ENCODE data around the gene DDX1. TPM values are rescaled to one million over a fixed set of nuclear protein-coding genes. Genes with fewer than 3 reads are reported as not detected.

The DDX1 gene
- total RNA-seq, 4 donors from 2014 or later: 58.3 to 90.5 (median 60.8) TPM

DNA sequence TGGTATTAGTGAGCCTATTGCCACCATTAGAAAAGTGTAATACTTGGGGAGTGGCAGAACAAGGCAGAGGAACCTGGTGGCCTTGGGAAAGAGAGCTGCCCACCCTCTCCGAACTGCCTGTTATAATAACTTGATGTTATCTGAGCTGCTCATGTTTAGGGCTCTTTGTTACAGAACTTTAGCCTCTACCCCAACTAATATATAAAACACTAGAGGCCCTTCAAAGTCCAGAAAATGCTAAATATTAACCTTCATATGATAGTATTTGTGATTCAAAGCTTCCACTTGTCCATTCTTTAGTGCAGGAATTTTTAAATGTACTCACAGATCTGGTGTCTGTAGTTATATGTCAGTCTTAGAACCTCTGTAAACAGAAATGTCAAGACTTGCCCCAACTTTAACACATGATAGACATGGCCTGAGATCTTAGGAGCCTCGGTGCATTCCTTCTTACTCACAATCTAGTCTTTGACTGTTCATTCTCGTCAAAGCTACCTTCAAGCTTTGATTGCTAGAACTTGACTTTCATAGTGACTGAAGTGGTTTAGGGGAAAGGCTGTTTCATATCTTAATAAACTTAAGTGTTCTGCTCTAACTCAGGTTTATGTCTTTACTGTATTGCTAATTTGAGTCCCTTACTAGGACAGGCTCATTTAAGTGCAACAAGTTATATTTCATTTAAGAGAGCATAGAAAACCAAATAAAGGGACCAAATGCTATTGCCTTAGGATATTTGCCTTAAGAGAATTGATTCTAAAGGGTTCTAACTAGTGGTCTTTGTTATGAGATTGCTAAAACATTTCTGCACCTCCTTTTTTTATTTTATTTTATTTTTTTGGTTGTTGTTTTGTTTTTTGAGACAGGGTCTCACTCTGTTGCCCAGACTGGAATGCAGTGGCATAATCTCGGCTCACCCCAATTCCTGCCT, 41.6 kb downstream of the DDX1 start:
- DNase-seq (ENCODE audit: extremely low spot score): no peak
- no peak overlapping the region for H3K4me3 ChIP-seq
- intact Hi-C loops (cut with DNase I): no loop called here
- peaks cover 14 to 79% (median 63%) of the 10 kb centered on the region in 4 donors for H3K36me3 ChIP-seq
- no peak overlapping the region for H3K27ac ChIP-seq (replicated peaks in 1 of 4)
- H3K9me3 ChIP-seq: no peaks in the 10 kb centered on the region
- TF ChIP-seq, protein P1, sequence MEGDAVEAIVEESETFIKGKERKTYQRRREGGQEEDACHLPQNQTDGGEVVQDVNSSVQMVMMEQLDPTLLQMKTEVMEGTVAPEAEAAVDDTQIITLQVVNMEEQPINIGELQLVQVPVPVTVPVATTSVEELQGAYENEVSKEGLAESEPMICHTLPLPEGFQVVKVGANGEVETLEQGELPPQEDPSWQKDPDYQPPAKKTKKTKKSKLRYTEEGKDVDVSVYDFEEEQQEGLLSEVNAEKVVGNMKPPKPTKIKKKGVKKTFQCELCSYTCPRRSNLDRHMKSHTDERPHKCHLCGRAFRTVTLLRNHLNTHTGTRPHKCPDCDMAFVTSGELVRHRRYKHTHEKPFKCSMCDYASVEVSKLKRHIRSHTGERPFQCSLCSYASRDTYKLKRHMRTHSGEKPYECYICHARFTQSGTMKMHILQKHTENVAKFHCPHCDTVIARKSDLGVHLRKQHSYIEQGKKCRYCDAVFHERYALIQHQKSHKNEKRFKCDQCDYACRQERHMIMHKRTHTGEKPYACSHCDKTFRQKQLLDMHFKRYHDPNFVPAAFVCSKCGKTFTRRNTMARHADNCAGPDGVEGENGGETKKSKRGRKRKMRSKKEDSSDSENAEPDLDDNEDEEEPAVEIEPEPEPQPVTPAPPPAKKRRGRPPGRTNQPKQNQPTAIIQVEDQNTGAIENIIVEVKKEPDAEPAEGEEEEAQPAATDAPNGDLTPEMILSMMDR (IDR thresholded peaks at IDR 0.05): no peak
- TF ChIP-seq POLR2A (IDR thresholded peaks at IDR 0.05; ENCODE audit: low read depth): no peak
- H3K4me1 ChIP-seq: peaks cover 15 to 42% (median 34%) of the 10 kb centered on the region in 4 donors
- WGBS: 90% methylated on average over 4 of the region's 4 CpGs
- no peaks in the 10 kb centered on the region for H3K27me3 ChIP-seq

DNA sequence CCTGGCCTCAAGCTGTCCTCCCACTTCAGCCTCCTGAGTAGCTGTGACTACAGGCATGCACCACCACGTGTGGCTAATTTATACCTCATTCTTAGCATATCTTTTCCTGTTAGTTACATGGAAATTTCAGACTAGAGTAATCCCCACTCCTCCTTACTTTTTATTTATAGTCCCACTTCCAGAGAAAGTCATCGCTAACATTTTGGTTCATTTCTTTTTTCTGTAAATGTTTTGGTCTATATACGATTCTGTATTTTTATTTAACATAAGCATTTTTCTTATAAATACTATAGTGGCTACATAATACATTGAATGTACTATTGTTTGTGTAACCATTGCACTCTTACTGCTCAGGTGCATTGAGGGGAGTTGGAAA, 42.3 kb downstream of the DDX1 start:
- peaks cover 21 to 44% (median 37%) of the 10 kb centered on the region in 4 donors for H3K4me1 ChIP-seq
- no peak overlapping the region for H3K4me3 ChIP-seq
- DNase-seq (ENCODE audit: extremely low spot score): no peak
- intact Hi-C loops (cut with DNase I): no loop called here
- WGBS: 82% methylated on average over 3 of the region's 3 CpGs
- H3K9me3 ChIP-seq: no peaks in the 10 kb centered on the region
- H3K27ac ChIP-seq (replicated peaks in 1 of 4): no peak overlapping the region
- H3K27me3 ChIP-seq: no peaks in the 10 kb centered on the region
- TF ChIP-seq POLR2AphosphoS5 (IDR thresholded peaks at IDR 0.05): no peak
- TF ChIP-seq, protein P1 (IDR thresholded peaks at IDR 0.05): no peak
- no peak for TF ChIP-seq EP300 (IDR thresholded peaks at IDR 0.05)
- no peak for TF ChIP-seq POLR2A (IDR thresholded peaks at IDR 0.05; ENCODE audit: low read depth)
- peaks cover 14 to 73% (median 58%) of the 10 kb centered on the region in 4 donors for H3K36me3 ChIP-seq

DNA sequence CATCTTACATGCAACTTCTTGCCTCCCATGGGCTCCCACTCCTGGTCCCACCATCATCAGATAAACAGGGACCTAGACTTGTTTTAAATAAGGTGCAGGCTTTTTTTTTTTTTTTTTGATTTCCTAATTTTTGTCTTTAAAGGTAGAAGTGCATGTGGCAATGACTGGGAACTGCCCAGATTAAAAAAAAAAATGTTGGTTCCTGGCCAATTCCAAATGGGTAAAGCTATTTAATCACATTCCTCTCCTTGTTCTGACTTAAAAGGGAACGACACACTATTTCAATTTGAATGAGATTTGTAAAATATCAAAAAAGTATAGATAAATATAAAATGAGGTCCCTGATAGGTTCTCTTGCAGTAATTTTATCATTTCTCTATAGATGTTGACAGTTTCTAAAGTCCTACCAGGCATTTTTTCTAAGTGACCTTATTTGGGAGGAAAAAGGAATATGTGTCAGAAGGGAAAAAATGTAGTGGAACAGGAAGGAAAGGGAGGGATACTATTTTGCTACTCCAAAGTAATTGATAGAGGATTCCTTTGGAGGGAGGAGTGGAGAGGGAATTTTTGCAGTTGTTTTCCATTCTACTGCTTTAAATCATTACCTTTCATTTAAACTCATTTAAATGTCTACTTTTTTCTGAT, 43.3 kb downstream of the DDX1 start:
- no peaks in the 10 kb centered on the region for H3K9me3 ChIP-seq
- H3K4me3 ChIP-seq: no peak overlapping the region
- peaks cover 28 to 49% (median 38%) of the 10 kb centered on the region in 4 donors for H3K4me1 ChIP-seq
- peaks cover 14 to 63% (median 52%) of the 10 kb centered on the region in 4 donors for H3K36me3 ChIP-seq
- TF ChIP-seq, protein P1 (IDR thresholded peaks at IDR 0.05): no peak
- TF ChIP-seq POLR2A (IDR thresholded peaks at IDR 0.05; ENCODE audit: low read depth) (no peak), EP300 (IDR thresholded peaks at IDR 0.05) (no peak), POLR2AphosphoS5 (IDR thresholded peaks at IDR 0.05) (no peak)
- H3K27me3 ChIP-seq: no peaks in the 10 kb centered on the region
- DNase-seq (ENCODE audit: extremely low spot score): no peak
- intact Hi-C loops (cut with DNase I): loop anchor here (5.0 kb wide), 2 partner anchors 302 to 647 kb away; no protein-coding TSS in a partner anchor
- H3K27ac ChIP-seq (replicated peaks in 1 of 4): peak overlapping the region in 1 of 4 donors; percentile 12
- 44% methylated on average over 1 of the region's 1 CpG for WGBS

DNA sequence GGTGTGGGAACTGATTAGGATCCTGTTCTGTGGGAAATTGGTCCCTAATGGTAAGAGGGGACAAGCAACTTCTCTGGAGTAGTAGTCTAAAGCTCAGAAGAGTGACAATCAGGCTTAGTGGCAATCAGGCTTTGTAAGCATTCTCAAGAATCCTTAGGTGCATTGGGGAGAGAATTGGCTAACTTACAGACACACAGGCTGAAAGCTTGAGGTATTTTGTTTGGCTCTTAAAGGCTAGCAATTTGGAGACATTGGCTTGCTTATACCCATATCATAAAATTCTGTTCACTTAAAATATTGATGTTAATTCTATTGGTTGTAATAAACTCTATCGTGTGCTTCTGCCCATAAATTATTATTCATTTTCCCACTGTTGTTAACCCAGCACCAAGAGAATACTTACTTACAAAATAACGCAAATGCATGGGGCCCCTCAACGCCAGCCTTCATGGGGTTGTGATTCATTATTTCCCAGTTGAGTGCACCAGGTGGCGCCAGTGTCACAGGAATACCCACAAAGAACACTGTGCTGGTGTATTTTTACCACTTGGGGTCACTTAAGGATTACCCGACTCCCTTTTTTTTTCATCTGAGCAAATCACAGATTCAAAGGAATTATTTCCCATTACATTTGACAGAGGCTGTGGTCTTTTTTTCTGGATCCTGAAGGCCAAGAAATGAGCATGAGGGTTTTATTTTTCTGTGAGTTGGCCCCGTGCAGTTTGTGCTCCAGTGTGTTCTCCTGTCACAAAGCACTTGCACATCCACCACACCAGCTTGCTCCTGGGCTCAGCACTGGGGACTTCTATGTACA, 45.5 kb downstream of the DDX1 start:
- WGBS: 4% methylated on average over 6 of the region's 6 CpGs
- no peak overlapping the region for H3K4me3 ChIP-seq
- no peaks in the 10 kb centered on the region for H3K27me3 ChIP-seq
- H3K9me3 ChIP-seq: no peaks in the 10 kb centered on the region
- peaks cover 32 to 48% (median 39%) of the 10 kb centered on the region in 4 donors for H3K4me1 ChIP-seq
- TF ChIP-seq, protein P1 (IDR thresholded peaks at IDR 0.05): peak; percentile 77 to 89 (median 86)
- no peak for TF ChIP-seq EP300 (IDR thresholded peaks at IDR 0.05)
- no peak for TF ChIP-seq POLR2AphosphoS5 (IDR thresholded peaks at IDR 0.05)
- TF ChIP-seq POLR2A (IDR thresholded peaks at IDR 0.05; ENCODE audit: low read depth): no peak
- intact Hi-C loops (cut with DNase I): loop anchor here (2.0 to 5.0 kb wide), 4 partner anchors 300 to 972 kb away; no protein-coding TSS in a partner anchor
- DNase-seq (ENCODE audit: extremely low spot score): no peak
- peaks cover 9 to 44% (median 32%) of the 10 kb centered on the region in 4 donors for H3K36me3 ChIP-seq
- H3K27ac ChIP-seq (replicated peaks in 1 of 4): peak overlapping the region in 1 of 4 donors; percentile 5

Measured in esophagus muscularis mucosa (tissue), 4 donors.